SK-N-MC (cell line): ENCODE data around the gene FMN2.

ENCODE experiments used
- DNase-seq: peaks from one replicate; pipeline ENCODE4 v3.0.0-alpha.2; 2011; ENCODE audit warnings: low read depth, low spot score
- H3K27ac ChIP-seq: fragments of 200-600 bp; sonication (generic); 2 replicates; pipeline ENCODE4 v1.5.1; 2016; ENCODE audit warnings: mixed run types
- H3K36me3 ChIP-seq: fragments of 200-600 bp; sonication (generic); 2 replicates; pipeline ENCODE4 v1.6.1; 2017; ENCODE audit warnings: antibody characterized with exemption, low read length, mixed read lengths; ENCODE audit not compliant: insufficient read depth
- H3K4me3 ChIP-seq: fragments of 200-600 bp; sonication (generic); 2 replicates; pipeline ENCODE4 v1.5.1; 2016
- H3K9ac ChIP-seq: fragments of 200-600 bp; sonication (generic); 2 replicates; pipeline ENCODE4 v1.8.0; 2017; ENCODE audit warnings: mixed run types, mixed read lengths; ENCODE audit not compliant: insufficient read length
- H3K9me3 ChIP-seq: fragments of 200-600 bp; sonication (generic); 2 replicates; pipeline ENCODE4 v1.6.1; 2017; ENCODE audit warnings: low read depth, mild to moderate bottlenecking, antibody characterized with exemption, low read length, moderate library complexity, mixed read lengths
- EZH2 ChIP-seq: fragments of 200-600 bp; sonication (generic); IDR thresholded peaks from one replicate; pipeline ENCODE4 v1.6.1; 2017; ENCODE audit warnings: antibody characterized with exemption
- FOXP2 ChIP-seq: optimal IDR thresholded peaks from 2 replicates; pipeline ENCODE3; 2011; ENCODE audit warnings: mild to moderate bottlenecking, moderate library complexity; ENCODE audit not compliant: insufficient read depth; ENCODE audit errors: extremely low read length, control extremely low read depth
- POLR2AphosphoS5 ChIP-seq: IDR thresholded peaks from 2 replicates; pipeline ENCODE4 v1.6.1; 2012; ENCODE audit warnings: mild to moderate bottlenecking, low read depth, low read length, borderline replicate concordance

Gene FMN2

DNA sequence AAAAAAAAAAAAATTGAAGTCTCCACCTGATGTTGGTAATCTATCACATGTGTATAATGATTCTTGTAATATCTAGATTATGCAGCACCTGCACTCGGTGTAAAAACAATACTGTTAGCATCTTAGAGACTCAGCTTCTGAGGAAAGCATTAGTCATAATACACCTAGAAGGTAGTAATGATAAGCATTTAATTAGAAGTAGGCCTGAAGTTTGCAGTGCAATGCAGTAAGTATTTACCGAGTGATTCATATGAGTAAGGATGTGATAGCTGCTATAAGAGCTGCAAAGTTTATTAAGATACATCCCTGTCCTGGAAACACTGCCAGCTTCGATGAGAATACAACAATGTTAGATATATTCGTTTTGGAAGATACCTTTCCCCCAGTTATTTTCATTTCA, 323.8 kb downstream of the FMN2 start:
- no peak overlapping the region for H3K9ac ChIP-seq
- H3K27ac ChIP-seq = no peak overlapping the region
- no peaks in the 10 kb centered on the region for H3K9me3 ChIP-seq
- H3K36me3 ChIP-seq = no peaks in the 10 kb centered on the region
- no peak overlapping the region for H3K4me3 ChIP-seq
- DNase-seq = no peak
- no peak for TF ChIP-seq EZH2
- TF ChIP-seq POLR2AphosphoS5 = no peak
- no peak for TF ChIP-seq FOXP2

DNA sequence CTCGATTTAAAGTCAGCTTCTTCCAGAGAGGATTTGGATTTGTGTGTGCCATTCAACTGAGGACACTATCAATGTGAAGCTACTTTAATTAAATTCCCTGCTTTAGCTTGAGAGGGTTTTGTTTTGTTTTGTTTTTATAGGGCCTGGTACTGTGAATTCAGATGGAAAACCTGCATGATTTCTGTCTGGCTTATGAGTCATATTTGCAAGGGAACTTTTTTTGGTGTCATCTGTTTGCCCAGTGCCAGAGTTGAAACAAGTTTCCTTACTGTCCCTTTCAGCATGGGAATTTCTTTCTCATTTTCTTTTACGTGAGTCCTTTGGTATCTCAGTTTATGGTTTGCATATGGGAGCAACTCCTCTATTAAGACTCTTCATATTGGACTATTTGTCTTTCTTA, 325.6 kb downstream of the FMN2 start:
- TF ChIP-seq EZH2 (no peak), FOXP2 (no peak), POLR2AphosphoS5 (no peak)
- H3K36me3 ChIP-seq = no peaks in the 10 kb centered on the region
- no peak for DNase-seq
- no peaks in the 10 kb centered on the region for H3K9me3 ChIP-seq
- no peak overlapping the region for H3K4me3 ChIP-seq
- no peak overlapping the region for H3K27ac ChIP-seq
- H3K9ac ChIP-seq = no peak overlapping the region

DNA sequence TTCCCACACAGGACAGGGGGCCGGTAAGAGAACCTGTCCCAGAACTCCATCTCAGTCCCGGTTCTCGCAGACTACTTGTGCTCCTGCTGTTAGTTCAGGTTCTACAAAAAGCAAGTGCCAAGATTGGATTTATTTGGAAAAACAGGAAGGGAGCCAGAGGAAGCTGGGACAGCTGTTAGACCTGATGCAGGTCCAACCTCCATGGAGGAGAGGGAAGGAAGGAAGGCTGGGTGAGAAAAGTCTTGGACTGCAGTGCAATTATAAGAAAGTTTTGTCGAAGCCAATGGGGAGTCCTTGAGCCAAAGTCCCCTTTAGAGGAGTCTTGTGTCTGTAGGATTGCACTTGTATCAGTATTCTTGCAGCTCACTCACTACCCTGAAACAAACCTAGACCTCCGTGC, 329.1 kb downstream of the FMN2 start:
- Histone ChIP-seq H3K9ac (no peak overlapping the region), H3K27ac (no peak overlapping the region), H3K4me3 (no peak overlapping the region), H3K9me3 (no peaks in the 10 kb centered on the region), H3K36me3 (no peaks in the 10 kb centered on the region)
- TF ChIP-seq EZH2 (no peak), POLR2AphosphoS5 (no peak), FOXP2 (no peak)
- DNase-seq = no peak

DNA sequence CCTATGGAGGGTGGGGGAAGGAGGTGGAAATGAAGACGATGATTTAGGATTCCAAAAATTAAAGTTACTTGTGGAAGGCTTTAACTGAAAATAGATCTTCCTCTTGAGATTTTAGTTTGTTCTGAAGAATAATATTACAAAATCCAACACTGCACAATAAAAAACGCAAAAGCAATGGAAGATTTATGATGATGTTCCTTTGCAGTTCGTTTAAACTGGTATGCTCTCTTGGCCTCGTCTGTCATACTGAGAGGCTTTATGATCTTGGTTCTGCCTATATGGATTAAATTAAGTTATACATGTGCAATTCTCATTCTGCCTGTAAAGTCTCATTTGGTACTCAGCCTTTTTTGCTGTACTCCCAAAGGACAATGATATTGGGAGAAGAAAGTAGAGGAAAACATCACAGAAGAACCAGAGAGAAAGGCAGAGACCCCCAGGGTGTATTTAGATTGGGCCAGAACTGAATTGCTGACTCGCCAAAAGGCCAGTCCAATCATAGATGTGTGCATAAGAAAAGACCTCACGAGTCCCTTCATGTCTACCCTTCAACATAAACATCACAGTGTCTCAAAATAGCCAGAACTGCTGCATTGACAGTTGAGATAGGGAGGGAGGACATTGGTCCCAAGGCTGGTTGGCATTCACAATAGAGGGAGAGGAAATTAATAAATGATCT, 331.7 kb downstream of the FMN2 start:
- Histone ChIP-seq H3K9ac (no peak overlapping the region), H3K4me3 (no peak overlapping the region), H3K36me3 (no peaks in the 10 kb centered on the region), H3K9me3 (no peaks in the 10 kb centered on the region), H3K27ac (no peak overlapping the region)
- TF ChIP-seq POLR2AphosphoS5 (no peak), EZH2 (no peak), FOXP2 (no peak)
- no peak for DNase-seq

DNA sequence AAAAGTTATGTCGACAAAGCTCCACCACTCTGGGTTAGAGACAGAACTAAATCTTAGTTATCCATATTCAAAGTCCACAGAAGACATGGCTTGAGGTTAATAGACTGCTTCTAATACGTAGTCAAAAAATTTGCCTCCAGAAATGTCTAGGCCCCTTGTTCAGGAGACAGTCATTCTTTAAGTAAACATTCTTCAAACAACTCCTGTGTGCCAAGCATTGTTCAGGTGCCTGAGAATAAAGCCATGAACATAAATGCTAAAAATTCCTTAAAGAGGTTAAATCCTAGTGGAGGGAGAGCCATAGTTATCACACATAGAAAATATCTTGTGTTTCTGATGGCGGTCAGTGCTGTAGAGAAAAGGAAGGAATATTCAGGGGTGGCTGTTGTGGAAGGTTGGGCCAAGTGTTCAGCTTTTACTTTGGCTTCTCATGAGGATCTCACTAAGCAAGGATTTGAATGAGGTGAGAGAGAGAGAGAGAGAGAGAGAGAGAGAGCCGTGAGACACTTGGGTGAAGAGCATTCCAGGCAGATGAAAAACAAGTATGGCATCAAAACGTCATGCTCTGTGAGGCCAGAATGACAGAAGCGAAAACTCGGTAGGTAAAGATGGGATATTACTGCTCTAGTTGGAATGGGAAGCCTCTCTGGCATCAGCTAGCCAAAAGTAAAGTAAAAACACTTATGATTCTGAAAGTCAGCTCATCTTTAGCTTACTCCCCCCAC, 333.2 kb downstream of the FMN2 start:
- no peak overlapping the region for H3K27ac ChIP-seq
- no peak for DNase-seq
- no peak overlapping the region for H3K9ac ChIP-seq
- no peak overlapping the region for H3K4me3 ChIP-seq
- H3K9me3 ChIP-seq = no peaks in the 10 kb centered on the region
- no peaks in the 10 kb centered on the region for H3K36me3 ChIP-seq
- TF ChIP-seq FOXP2 (no peak), EZH2 (no peak), POLR2AphosphoS5 (no peak)

DNA sequence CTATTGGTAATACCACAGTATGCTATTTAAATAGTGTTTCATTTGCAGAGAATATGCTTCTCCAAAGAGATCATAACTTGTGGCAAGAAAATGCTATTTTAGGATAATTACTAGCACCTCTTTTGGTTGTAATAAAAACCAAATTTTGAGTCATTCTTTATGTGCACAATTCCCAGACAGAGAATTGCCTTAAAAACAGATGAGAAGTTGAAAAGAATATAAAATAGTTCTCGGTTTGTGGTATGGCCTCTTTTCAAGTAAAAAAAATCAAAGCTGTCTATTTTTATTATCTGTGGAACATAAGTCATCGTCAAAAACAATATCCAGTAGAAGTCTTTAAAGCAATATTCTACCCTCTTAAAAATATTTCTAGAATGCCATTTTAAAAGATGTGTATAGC, 334.4 kb downstream of the FMN2 start:
- DNase-seq = no peak
- Histone ChIP-seq H3K4me3 (no peak overlapping the region), H3K9me3 (no peaks in the 10 kb centered on the region), H3K9ac (no peak overlapping the region), H3K27ac (no peak overlapping the region), H3K36me3 (no peaks in the 10 kb centered on the region)
- TF ChIP-seq POLR2AphosphoS5 (no peak), EZH2 (no peak), FOXP2 (no peak)

DNA sequence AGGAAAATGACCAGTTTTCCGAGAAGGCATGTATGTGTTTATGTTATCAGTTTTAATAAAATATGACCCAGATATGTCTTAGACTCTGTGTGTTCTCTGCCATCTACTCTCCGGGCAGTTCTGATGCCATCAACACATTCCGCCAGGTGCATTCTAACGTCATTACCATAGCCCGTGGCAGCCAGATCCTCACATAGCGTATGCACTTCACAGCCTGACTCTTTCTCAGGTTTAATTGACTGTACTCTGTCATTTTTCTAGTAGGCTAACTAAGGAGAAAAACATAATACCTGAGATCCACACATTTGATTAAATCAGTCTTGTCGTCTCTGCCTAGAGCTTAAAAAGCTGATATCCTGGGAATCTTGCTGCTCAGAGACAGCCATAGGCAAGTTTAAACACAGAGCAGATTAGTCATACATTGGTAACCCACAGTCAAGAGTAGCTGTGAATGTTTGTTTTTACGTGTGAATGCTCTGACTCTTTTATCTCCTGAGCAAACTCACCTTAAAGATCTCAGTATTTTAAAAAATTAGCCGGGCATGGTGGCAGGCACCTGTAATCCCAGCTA, 344.4 kb downstream of the FMN2 start:
- H3K9ac ChIP-seq = no peak overlapping the region
- no peaks in the 10 kb centered on the region for H3K9me3 ChIP-seq
- DNase-seq = no peak
- H3K27ac ChIP-seq = no peak overlapping the region
- no peak for TF ChIP-seq FOXP2
- TF ChIP-seq EZH2 = no peak
- no peak for TF ChIP-seq POLR2AphosphoS5
- no peak overlapping the region for H3K4me3 ChIP-seq
- H3K36me3 ChIP-seq = no peaks in the 10 kb centered on the region

DNA sequence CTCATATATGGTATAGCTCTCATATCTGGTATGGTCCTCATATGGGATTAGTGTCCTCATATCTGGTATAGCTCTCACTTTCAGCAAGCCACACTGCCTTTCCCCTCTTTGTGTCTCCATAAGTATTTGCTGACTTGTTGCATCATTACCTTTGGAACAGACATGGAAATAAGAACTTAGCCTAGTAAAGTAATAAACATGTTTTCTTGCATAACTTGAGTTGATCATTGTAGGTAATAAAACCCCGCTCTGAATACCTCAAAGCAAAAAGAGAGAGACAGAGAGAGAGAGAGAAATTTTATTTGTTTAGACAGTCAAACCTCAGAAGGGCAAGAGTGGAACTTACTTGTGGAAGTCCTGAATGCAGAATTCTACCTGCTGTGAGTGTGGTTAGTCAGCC, 350.0 kb downstream of the FMN2 start:
- Histone ChIP-seq H3K4me3 (no peak overlapping the region), H3K36me3 (no peaks in the 10 kb centered on the region), H3K9ac (no peak overlapping the region), H3K9me3 (no peaks in the 10 kb centered on the region), H3K27ac (no peak overlapping the region)
- TF ChIP-seq EZH2 (no peak), POLR2AphosphoS5 (no peak), FOXP2 (no peak)
- no peak for DNase-seq

- Histone ChIP-seq H3K9me3 (no peaks in the 10 kb centered on the region), H3K4me3 (no peak overlapping the region), H3K36me3 (no peaks in the 10 kb centered on the region), H3K27ac (no peak overlapping the region), H3K9ac (no peak overlapping the region)
- TF ChIP-seq FOXP2 = no peak
- no peak for TF ChIP-seq EZH2
- TF ChIP-seq POLR2AphosphoS5 = no peak
- DNase-seq = no peak
Measured at GRCh38 chr1:240445369-240445768, 353.7 kb downstream of the FMN2 start.
